Urinary bladder (tissue), 4 donors: ENCODE results near the gene HTR3B. TPM values are rescaled to one million over a fixed set of nuclear protein-coding genes. Genes with fewer than 3 reads are reported as not detected.
A peak's percentile ranks its signal among the peaks of the same experiment; 100 is the strongest.
"Not testable (repeated sequence)": the region's sequence is repeated elsewhere in the genome, so short reads cannot be mapped to it uniquely, and the experiment has no call there.

Experiments used
- DNase-seq: peaks from one replicate; pipeline ENCODE4 v3.0.0-alpha.2; 2015; ENCODE audit errors: extremely low spot score
- H3K27ac ChIP-seq: one replicate; pipeline ENCODE4 v1.5.1; 2013; ENCODE audit warnings: low read depth, mild to moderate bottlenecking, moderate library complexity
- H3K36me3 ChIP-seq: one replicate; pipeline ENCODE4 v1.6.1; 2013; ENCODE audit warnings: mild to moderate bottlenecking, moderate library complexity; ENCODE audit not compliant: insufficient read depth
- H3K4me1 ChIP-seq: one replicate; pipeline ENCODE4 v1.6.1; 2013; ENCODE audit warnings: mild to moderate bottlenecking, moderate library complexity; ENCODE audit not compliant: insufficient read depth
- H3K4me3 ChIP-seq: one replicate; pipeline ENCODE4 v1.5.1; 2013; ENCODE audit warnings: low read depth, low read length
- WGBS: extraction: QIAGEN DNeasy Blood & Tissue Kit; methylation state at CpG from one replicate; pipeline ENCODE4 v1.1.7; 2013; 5-methylcytosine and 5-hydroxymethylcytosine counted together
- polyA plus RNA-seq: library from polyadenylated mRNA; stranded (reverse); fragments of 200-250 nt; gene quantifications from one replicate; pipeline ENCODE4 v1.2.3, GENCODE V29; 2013
- total RNA-seq: library from RNA; depleted of rRNA; stranded (reverse); fragments of >200 nt; gene quantifications from one replicate; pipeline ENCODE4 v1.2.3, GENCODE V29; 2014
- donor health status: healthy with polysubstance abuse.
- donor health status: healthy.

The HTR3B gene
- total and polyA plus RNA-seq, 2 donors: not detected

GRCh38 chr11:113875234-113876073 is 29.1 kb upstream of the HTR3B start, which contains the start of gene USP28:
TSS of gene USP28 (minus strand) at chr11:113875572. CDS start at chr11:113875501, 71 bp downstream.
- no peaks in the 10 kb centered on the region for H3K36me3 ChIP-seq
- H3K4me1 ChIP-seq: peaks cover under 1% of the 10 kb centered on the region
- peak within 1 kb of the TSS; percentile 68 for H3K4me3 ChIP-seq
- WGBS: under 1% methylated on average over 95 of the region's 95 CpGs
- peak; percentile 68 for DNase-seq
- peak within 1 kb of the TSS; percentile 91 for H3K27ac ChIP-seq

- H3K36me3 ChIP-seq: no peaks in the 10 kb centered on the region
- DNase-seq: no peak
- WGBS: 81% methylated on average over 24 of the region's 24 CpGs
- H3K4me3 ChIP-seq: peak overlapping the region; percentile 68
- H3K27ac ChIP-seq: peak overlapping the region; percentile 91
- H3K4me1 ChIP-seq: no peaks in the 10 kb centered on the region
These were observed 28.4 kb upstream of the HTR3B start for GRCh38 chr11:113876074-113876797.

GRCh38 chr11:113876798-113877669 is 27.6 kb upstream of the HTR3B start:
- no peaks in the 10 kb centered on the region for H3K36me3 ChIP-seq
- no peaks in the 10 kb centered on the region for H3K4me1 ChIP-seq
- no peak overlapping the region for H3K4me3 ChIP-seq
- 97% methylated on average over 8 of the region's 8 CpGs for WGBS
- H3K27ac ChIP-seq: no peak overlapping the region
- no peak for DNase-seq

GRCh38 chr11:113877670-113878055 is 26.9 kb upstream of the HTR3B start:
- no peaks in the 10 kb centered on the region for H3K4me1 ChIP-seq
- H3K27ac ChIP-seq: no peak overlapping the region
- no peaks in the 10 kb centered on the region for H3K36me3 ChIP-seq
- no peak for DNase-seq
- H3K4me3 ChIP-seq: no peak overlapping the region
- 75% methylated on average over 5 of the region's 5 CpGs for WGBS

- not testable (repeated sequence) for H3K4me1 ChIP-seq, H3K27ac ChIP-seq, H3K4me3 ChIP-seq, H3K36me3 ChIP-seq, DNase-seq
- 94% methylated on average over 4 of the region's 4 CpGs for WGBS
These were observed 25.1 kb upstream of the HTR3B start for GRCh38 chr11:113879446-113879845.

GRCh38 chr11:113880971-113881370 is 23.6 kb upstream of the HTR3B start:
- 79% methylated on average over 4 of the region's 4 CpGs for WGBS
- H3K36me3 ChIP-seq: no peaks in the 10 kb centered on the region
- no peak overlapping the region for H3K4me3 ChIP-seq
- no peak for DNase-seq
- H3K27ac ChIP-seq: no peak overlapping the region
- no peaks in the 10 kb centered on the region for H3K4me1 ChIP-seq

GRCh38 chr11:113881856-113882255 is 22.7 kb upstream of the HTR3B start:
- 85% methylated on average over 1 of the region's 1 CpG for WGBS
- Histone ChIP-seq H3K4me3 (no peak overlapping the region), H3K27ac (no peak overlapping the region), H3K4me1 (no peaks in the 10 kb centered on the region), H3K36me3 (no peaks in the 10 kb centered on the region)
- DNase-seq: no peak

- H3K36me3 ChIP-seq: no peaks in the 10 kb centered on the region
- 64% methylated on average over 7 of the region's 7 CpGs for WGBS
- no peak for DNase-seq
- H3K4me3 ChIP-seq: no peak overlapping the region
- no peak overlapping the region for H3K27ac ChIP-seq
- H3K4me1 ChIP-seq: no peaks in the 10 kb centered on the region
These were observed 20.2 kb upstream of the HTR3B start for GRCh38 chr11:113884361-113884836.

GRCh38 chr11:113885897-113886296 is 18.7 kb upstream of the HTR3B start:
- DNase-seq: no peak
- Histone ChIP-seq H3K27ac (no peak overlapping the region), H3K4me3 (no peak overlapping the region), H3K4me1 (no peaks in the 10 kb centered on the region), H3K36me3 (no peaks in the 10 kb centered on the region)
- 65% methylated on average over 6 of the region's 6 CpGs for WGBS

- no peak for DNase-seq
- Histone ChIP-seq H3K27ac (no peak overlapping the region), H3K36me3 (no peaks in the 10 kb centered on the region), H3K4me3 (no peak overlapping the region), H3K4me1 (no peaks in the 10 kb centered on the region)
These were observed 15.7 kb upstream of the HTR3B start for GRCh38 chr11:113888848-113889247.

- H3K27ac ChIP-seq: no peak overlapping the region
- no peaks in the 10 kb centered on the region for H3K36me3 ChIP-seq
- no peak overlapping the region for H3K4me3 ChIP-seq
- no peak for DNase-seq
- H3K4me1 ChIP-seq: no peaks in the 10 kb centered on the region
- 61% methylated on average over 9 of the region's 9 CpGs for WGBS
These were observed 10.1 kb upstream of the HTR3B start for GRCh38 chr11:113894421-113894996.

- H3K36me3 ChIP-seq: no peaks in the 10 kb centered on the region
- no peak for DNase-seq
- WGBS: 55% methylated on average over 10 of the region's 10 CpGs
These were observed 9.0 kb upstream of the HTR3B start for GRCh38 chr11:113895367-113896155.

More at GRCh38 chr11:113895367-113896155, 9.0 kb upstream of the HTR3B start:
- no peak overlapping the region for H3K27ac ChIP-seq
- no peak overlapping the region for H3K4me3 ChIP-seq
- no peaks in the 10 kb centered on the region for H3K4me1 ChIP-seq
